Upper lobe of right lung (tissue), 1 donor: ENCODE data around the gene MRPL20. TPM values are rescaled to one million over a fixed set of nuclear protein-coding genes. Genes with fewer than 3 reads are reported as not detected.
"Not testable (repeated sequence)": the region's sequence is repeated elsewhere in the genome, so short reads cannot be mapped to it uniquely, and the experiment has no call there.

Experiments
- ATAC-seq: fragments of 200-7000 bp; cut with Tn5 transposase; one replicate; pipeline ENCODE4 v1.9.1; 2020; ENCODE audit warnings: mild to moderate bottlenecking, moderate library complexity
- DNase-seq: peaks from one replicate; pipeline ENCODE4 v3.0.0-alpha.2; 2020
- H3K27ac ChIP-seq: fragments of 200-600 bp; one replicate; pipeline ENCODE4 v1.8.0; 2022
- H3K27me3 ChIP-seq: fragments of 200-600 bp; one replicate; pipeline ENCODE4 v1.8.0; 2022; ENCODE audit warnings: mild to moderate bottlenecking
- H3K36me3 ChIP-seq: fragments of 200-600 bp; one replicate; pipeline ENCODE4 v1.8.0; 2022
- H3K4me1 ChIP-seq: fragments of 200-600 bp; one replicate; pipeline ENCODE4 v1.8.0; 2022
- H3K4me3 ChIP-seq: fragments of 200-600 bp; one replicate; pipeline ENCODE4 v1.8.0; 2022; ENCODE audit warnings: mild to moderate bottlenecking
- H3K9me3 ChIP-seq: fragments of 200-600 bp; one replicate; pipeline ENCODE4 v1.8.0; 2022
- CTCF ChIP-seq: fragments of 200-600 bp; IDR thresholded peaks from one replicate; pipeline ENCODE4 v1.8.0; 2022; ENCODE audit warnings: antibody characterized with exemption
- intact Hi-C: fragments of 100-400 bp; cut with DNase I; formaldehyde crosslinking; loops from one replicate; pipeline ENCODE4 v1.11.0; 2022
- total RNA-seq: library from RNA; stranded (reverse); fragmentation: NEBNext Ultra II Directional; extraction: Animal tissue kit (Norgen Biotek cat#: 25700); gene quantifications from one replicate; pipeline ENCODE4 v1.2.1, GENCODE V29; 2021
- donor health status: DM: no; HTN: yes; CAD: no; lungs with severe emphysema.

The MRPL20 gene
- total RNA-seq, 1 donor from 2014 or later, result 80.7 TPM

- Histone ChIP-seq H3K27me3 (no peaks in the 10 kb centered on the region), H3K36me3 (no peaks in the 10 kb centered on the region), H3K4me3 (no peak overlapping the region), H3K27ac (no peak overlapping the region), H3K4me1 (peaks cover 12% of the 10 kb centered on the region), H3K9me3 (no peaks in the 10 kb centered on the region)
- ATAC-seq, result no peak
- DNase-seq, result no peak
- TF ChIP-seq CTCF, result no peak
- intact Hi-C loops, result no loop called here
Observed at GRCh38 chr1:1411626-1412025, 4.5 kb upstream of the MRPL20 start.

GRCh38 chr1:1410238-1410637 is 3.1 kb upstream of the MRPL20 start:
- H3K27me3 ChIP-seq, H3K36me3 ChIP-seq, H3K9me3 ChIP-seq, intact Hi-C loops, DNase-seq, H3K4me3 ChIP-seq, ATAC-seq: not testable (repeated sequence)
- Histone ChIP-seq H3K27ac (peak overlapping the region; percentile 17), H3K4me1 (peaks cover 21% of the 10 kb centered on the region)

- H3K27ac ChIP-seq, result peak overlapping the region; percentile 90
- H3K4me1 ChIP-seq, result peaks cover 21% of the 10 kb centered on the region
- peak; percentile 4 for ATAC-seq
- H3K4me3 ChIP-seq, result peak overlapping the region; percentile 99
- H3K27me3 ChIP-seq, result no peaks in the 10 kb centered on the region
- intact Hi-C loops, result no loop called here
- TF ChIP-seq CTCF, result no peak
- H3K9me3 ChIP-seq, result no peaks in the 10 kb centered on the region
- H3K36me3 ChIP-seq, result peaks cover 29% of the 10 kb centered on the region
- no peak for DNase-seq
Observed at GRCh38 chr1:1407636-1408318, 684 bp upstream of the MRPL20 start.

- H3K4me3 ChIP-seq, result peak overlapping the region; percentile 99
- TF ChIP-seq CTCF, result no peak
- ATAC-seq, result no peak
- intact Hi-C loops, result no loop called here
- no peak for DNase-seq
- H3K27me3 ChIP-seq, result no peaks in the 10 kb centered on the region
- H3K4me1 ChIP-seq, result peaks cover 21% of the 10 kb centered on the region
- peak overlapping the region; percentile 90 for H3K27ac ChIP-seq
- no peaks in the 10 kb centered on the region for H3K9me3 ChIP-seq
- H3K36me3 ChIP-seq, result peaks cover 43% of the 10 kb centered on the region
Observed at GRCh38 chr1:1406101-1406820, 832 bp downstream of the MRPL20 start.

- Histone ChIP-seq H3K27ac (no peak overlapping the region), H3K4me3 (no peak overlapping the region), H3K27me3 (no peaks in the 10 kb centered on the region), H3K9me3 (no peaks in the 10 kb centered on the region), H3K4me1 (peaks cover 29% of the 10 kb centered on the region), H3K36me3 (peaks cover 51% of the 10 kb centered on the region)
- no peak for TF ChIP-seq CTCF
- ATAC-seq, result no peak
- intact Hi-C loops, result no loop called here
- no peak for DNase-seq
Observed at GRCh38 chr1:1403653-1404052, 3.4 kb downstream of the MRPL20 start.

- intact Hi-C loops, ATAC-seq, H3K4me3 ChIP-seq, H3K27ac ChIP-seq, H3K9me3 ChIP-seq, DNase-seq, H3K27me3 ChIP-seq: not testable (repeated sequence)
- H3K4me1 ChIP-seq, result peaks cover 25% of the 10 kb centered on the region
- peaks cover 53% of the 10 kb centered on the region for H3K36me3 ChIP-seq
Observed at GRCh38 chr1:1402901-1403392, 4.1 kb downstream of the MRPL20 start.
